GM23338 (cell line): ENCODE results near the gene PSMB10. TPM values are rescaled to one million over a fixed set of nuclear protein-coding genes. Genes with fewer than 3 reads are reported as not detected.

Source experiments
- ATAC-seq: fragments of 200-7000 bp; cut with Tn5 transposase; 3 replicates; pipeline ENCODE4 v1.9.1; 2020
- DNase-seq: peaks from one replicate; pipeline ENCODE4 v3.0.0-alpha.2; 2015; ENCODE audit warnings: low spot score
- H2AFZ ChIP-seq: fragments of 200-600 bp; sonication (generic); 2 replicates; pipeline ENCODE4 v1.8.0; 2016; ENCODE audit warnings: antibody characterized with exemption, mild to moderate bottlenecking, moderate library complexity
- H3F3A ChIP-seq: fragments of 200-600 bp; sonication (generic); replicated peaks from 2 replicates; pipeline ENCODE4 v1.8.0; 2017; ENCODE audit warnings: antibody characterized with exemption, mixed run types, low read depth
- H3K27ac ChIP-seq: fragments of 200-600 bp; sonication (generic); 2 replicates; pipeline ENCODE4 v1.6.1; 2016; ENCODE audit warnings: low read depth
- H3K27me3 ChIP-seq: fragments of 200-600 bp; sonication (generic); 2 replicates; pipeline ENCODE4 v1.8.0; 2016; ENCODE audit warnings: mild to moderate bottlenecking, mixed run types, moderate library complexity; ENCODE audit not compliant: insufficient read depth
- H3K36me3 ChIP-seq: fragments of 200-600 bp; sonication (generic); 2 replicates; pipeline ENCODE4 v1.8.0; 2016; ENCODE audit warnings: mild to moderate bottlenecking; ENCODE audit not compliant: insufficient read depth
- H3K4me1 ChIP-seq: fragments of 200-600 bp; sonication (generic); 2 replicates; pipeline ENCODE4 v1.8.0; 2016; ENCODE audit warnings: mild to moderate bottlenecking, moderate library complexity; ENCODE audit not compliant: insufficient read depth
- H3K4me2 ChIP-seq: fragments of 200-600 bp; sonication (generic); 2 replicates; pipeline ENCODE4 v1.7.1; 2017; ENCODE audit warnings: mixed run types
- H3K4me3 ChIP-seq: fragments of 200-600 bp; sonication (generic); 2 replicates; pipeline ENCODE4 v1.6.1; 2016; ENCODE audit warnings: mixed run types
- H3K79me2 ChIP-seq: fragments of 200-600 bp; sonication (generic); replicated peaks from 2 replicates; pipeline ENCODE4 v1.8.0; 2017; ENCODE audit warnings: mild to moderate bottlenecking; ENCODE audit not compliant: insufficient read depth
- H3K9me2 ChIP-seq: fragments of 200-600 bp; sonication (generic); 2 replicates; pipeline ENCODE4 v1.8.0; 2017; ENCODE audit not compliant: insufficient read depth
- H4K20me1 ChIP-seq: fragments of 200-600 bp; sonication (generic); replicated peaks from 2 replicates; pipeline ENCODE4 v1.8.0; 2017; ENCODE audit warnings: mild to moderate bottlenecking; ENCODE audit not compliant: insufficient read depth
- H3K27ac Mint-ChIP-seq: 2 replicates; pipeline ENCODE4 v1.8.0; 2020; ENCODE audit warnings: inconsistent platforms, mild to moderate bottlenecking, moderate library complexity, mixed read lengths
- H3K27me3 Mint-ChIP-seq: 3 replicates; pipeline ENCODE4 v1.8.0; 2022; ENCODE audit warnings: low read depth, mild to moderate bottlenecking, moderate library complexity, mixed read lengths, inconsistent platforms; ENCODE audit not compliant: insufficient read depth, poor library complexity
- H3K36me3 Mint-ChIP-seq: 3 replicates; pipeline ENCODE4 v1.8.0; 2021; ENCODE audit warnings: low read depth, mild to moderate bottlenecking, inconsistent platforms, moderate library complexity, mixed read lengths
- H3K4me1 Mint-ChIP-seq: 3 replicates; pipeline ENCODE4 v1.8.0; 2020; ENCODE audit warnings: mild to moderate bottlenecking, inconsistent platforms, mixed read lengths
- H3K4me3 Mint-ChIP-seq: 3 replicates; pipeline ENCODE4 v1.8.0; 2021; ENCODE audit warnings: moderate library complexity, mild to moderate bottlenecking, inconsistent platforms, mixed read lengths
- H3K9me3 Mint-ChIP-seq: 3 replicates; pipeline ENCODE4 v1.8.0; 2020; ENCODE audit warnings: moderate library complexity, mild to moderate bottlenecking, inconsistent platforms, mixed read lengths
- CREB1 ChIP-seq: fragments of 250-450 bp; sonication (Bioruptor Pico); IDR thresholded peaks from 2 replicates; pipeline ENCODE4 v1.5.0; 2020; ENCODE audit warnings: low read depth, mild to moderate bottlenecking, moderate library complexity
- EZH2 ChIP-seq: fragments of 200-600 bp; sonication (generic); IDR thresholded peaks from one replicate; pipeline ENCODE4 v1.8.0; 2017; ENCODE audit warnings: antibody characterized with exemption, mild to moderate bottlenecking, low read depth; ENCODE audit not compliant: unreplicated experiment
- NANOG ChIP-seq: IDR thresholded peaks from 2 replicates; pipeline ENCODE4 v1.6.1; 2016; ENCODE audit warnings: antibody characterized with exemption, borderline replicate concordance
- POLR2AphosphoS5 ChIP-seq: IDR thresholded peaks from 2 replicates; pipeline ENCODE4 v1.6.1; 2016; ENCODE audit warnings: antibody characterized with exemption, low read depth
- STAT1 ChIP-seq: IDR thresholded peaks from one replicate; pipeline ENCODE4 v1.6.1; 2016; ENCODE audit warnings: antibody characterized with exemption; ENCODE audit not compliant: unreplicated experiment
- ZNF114 ChIP-seq: fragments of 250-450 bp; sonication (Bioruptor Pico); IDR thresholded peaks from 2 replicates; pipeline ENCODE4 v1.5.0; 2020; ENCODE audit warnings: mild to moderate bottlenecking, moderate library complexity
- ZNF331 ChIP-seq: fragments of 250-450 bp; sonication (Bioruptor Pico); IDR thresholded peaks from 2 replicates; pipeline ENCODE4 v1.5.0; 2020; ENCODE audit warnings: low read depth, mild to moderate bottlenecking, moderate library complexity
- polyA plus RNA-seq: library from polyadenylated mRNA; unstranded; fragments of >200 nt; fragmentation: Nextera tagmentation; extraction: Ambion mirVana; gene quantifications from 2 replicates; pipeline ENCODE4 v1.2.1, GENCODE V29; 2016
- total RNA-seq: library from RNA; depleted of rRNA; stranded (reverse); fragments of >200 nt; shearing (Covaris generic); gene quantifications from 2 replicates; pipeline ENCODE4 v1.2.3, GENCODE V29; 2014
- TF ChIP-seq, protein P1 (sequence below): fragments of 250-450 bp; sonication (Bioruptor Pico); IDR thresholded peaks from 2 replicates; pipeline ENCODE4 v1.5.0; 2020; ENCODE audit warnings: mild to moderate bottlenecking, moderate library complexity
- TF ChIP-seq, protein P2 (sequence below), 2 experiments: fragments of 200-600 bp in 1 of 2; sonication (generic) in 1 of 2; conservative IDR thresholded peaks; 2 replicates each; pipeline versions ENCODE4 v1.5.1 to v1.6.1; 2016 to 2017; ENCODE audit warnings: antibody characterized with exemption in 2 of 2, low read depth in 2 of 2, mild to moderate bottlenecking in 2 of 2, moderate library complexity in 1 of 2
- TF ChIP-seq, protein P3 (sequence below): IDR thresholded peaks from one replicate; pipeline ENCODE4 v1.6.1; 2018; ENCODE audit warnings: antibody characterized with exemption; ENCODE audit not compliant: unreplicated experiment

The PSMB10 gene
- total and polyA plus RNA-seq, 2 experiments from 2014 or later = 27.5 to 114 TPM

DNA sequence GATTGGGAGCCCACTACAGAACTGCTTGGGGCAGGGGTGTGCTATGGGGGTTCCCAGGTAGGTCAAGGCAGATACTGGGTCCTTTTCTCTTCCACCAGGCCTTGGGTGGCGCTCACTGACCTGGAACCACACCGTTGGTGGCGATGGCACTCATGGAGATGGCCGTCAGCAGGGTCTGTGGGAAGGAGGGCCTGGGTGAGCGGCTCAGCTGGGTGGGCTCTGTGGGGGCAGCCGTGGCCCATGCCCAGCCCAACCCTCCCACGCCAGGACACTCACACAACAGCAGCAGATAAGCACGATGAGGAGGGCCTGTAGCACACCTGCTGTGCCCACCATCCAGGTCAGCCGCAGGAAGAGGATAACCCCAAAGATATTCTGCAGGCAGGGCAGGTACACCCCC, 21.0 kb upstream of the PSMB10 start (continued):
- TF ChIP-seq, protein P1, sequence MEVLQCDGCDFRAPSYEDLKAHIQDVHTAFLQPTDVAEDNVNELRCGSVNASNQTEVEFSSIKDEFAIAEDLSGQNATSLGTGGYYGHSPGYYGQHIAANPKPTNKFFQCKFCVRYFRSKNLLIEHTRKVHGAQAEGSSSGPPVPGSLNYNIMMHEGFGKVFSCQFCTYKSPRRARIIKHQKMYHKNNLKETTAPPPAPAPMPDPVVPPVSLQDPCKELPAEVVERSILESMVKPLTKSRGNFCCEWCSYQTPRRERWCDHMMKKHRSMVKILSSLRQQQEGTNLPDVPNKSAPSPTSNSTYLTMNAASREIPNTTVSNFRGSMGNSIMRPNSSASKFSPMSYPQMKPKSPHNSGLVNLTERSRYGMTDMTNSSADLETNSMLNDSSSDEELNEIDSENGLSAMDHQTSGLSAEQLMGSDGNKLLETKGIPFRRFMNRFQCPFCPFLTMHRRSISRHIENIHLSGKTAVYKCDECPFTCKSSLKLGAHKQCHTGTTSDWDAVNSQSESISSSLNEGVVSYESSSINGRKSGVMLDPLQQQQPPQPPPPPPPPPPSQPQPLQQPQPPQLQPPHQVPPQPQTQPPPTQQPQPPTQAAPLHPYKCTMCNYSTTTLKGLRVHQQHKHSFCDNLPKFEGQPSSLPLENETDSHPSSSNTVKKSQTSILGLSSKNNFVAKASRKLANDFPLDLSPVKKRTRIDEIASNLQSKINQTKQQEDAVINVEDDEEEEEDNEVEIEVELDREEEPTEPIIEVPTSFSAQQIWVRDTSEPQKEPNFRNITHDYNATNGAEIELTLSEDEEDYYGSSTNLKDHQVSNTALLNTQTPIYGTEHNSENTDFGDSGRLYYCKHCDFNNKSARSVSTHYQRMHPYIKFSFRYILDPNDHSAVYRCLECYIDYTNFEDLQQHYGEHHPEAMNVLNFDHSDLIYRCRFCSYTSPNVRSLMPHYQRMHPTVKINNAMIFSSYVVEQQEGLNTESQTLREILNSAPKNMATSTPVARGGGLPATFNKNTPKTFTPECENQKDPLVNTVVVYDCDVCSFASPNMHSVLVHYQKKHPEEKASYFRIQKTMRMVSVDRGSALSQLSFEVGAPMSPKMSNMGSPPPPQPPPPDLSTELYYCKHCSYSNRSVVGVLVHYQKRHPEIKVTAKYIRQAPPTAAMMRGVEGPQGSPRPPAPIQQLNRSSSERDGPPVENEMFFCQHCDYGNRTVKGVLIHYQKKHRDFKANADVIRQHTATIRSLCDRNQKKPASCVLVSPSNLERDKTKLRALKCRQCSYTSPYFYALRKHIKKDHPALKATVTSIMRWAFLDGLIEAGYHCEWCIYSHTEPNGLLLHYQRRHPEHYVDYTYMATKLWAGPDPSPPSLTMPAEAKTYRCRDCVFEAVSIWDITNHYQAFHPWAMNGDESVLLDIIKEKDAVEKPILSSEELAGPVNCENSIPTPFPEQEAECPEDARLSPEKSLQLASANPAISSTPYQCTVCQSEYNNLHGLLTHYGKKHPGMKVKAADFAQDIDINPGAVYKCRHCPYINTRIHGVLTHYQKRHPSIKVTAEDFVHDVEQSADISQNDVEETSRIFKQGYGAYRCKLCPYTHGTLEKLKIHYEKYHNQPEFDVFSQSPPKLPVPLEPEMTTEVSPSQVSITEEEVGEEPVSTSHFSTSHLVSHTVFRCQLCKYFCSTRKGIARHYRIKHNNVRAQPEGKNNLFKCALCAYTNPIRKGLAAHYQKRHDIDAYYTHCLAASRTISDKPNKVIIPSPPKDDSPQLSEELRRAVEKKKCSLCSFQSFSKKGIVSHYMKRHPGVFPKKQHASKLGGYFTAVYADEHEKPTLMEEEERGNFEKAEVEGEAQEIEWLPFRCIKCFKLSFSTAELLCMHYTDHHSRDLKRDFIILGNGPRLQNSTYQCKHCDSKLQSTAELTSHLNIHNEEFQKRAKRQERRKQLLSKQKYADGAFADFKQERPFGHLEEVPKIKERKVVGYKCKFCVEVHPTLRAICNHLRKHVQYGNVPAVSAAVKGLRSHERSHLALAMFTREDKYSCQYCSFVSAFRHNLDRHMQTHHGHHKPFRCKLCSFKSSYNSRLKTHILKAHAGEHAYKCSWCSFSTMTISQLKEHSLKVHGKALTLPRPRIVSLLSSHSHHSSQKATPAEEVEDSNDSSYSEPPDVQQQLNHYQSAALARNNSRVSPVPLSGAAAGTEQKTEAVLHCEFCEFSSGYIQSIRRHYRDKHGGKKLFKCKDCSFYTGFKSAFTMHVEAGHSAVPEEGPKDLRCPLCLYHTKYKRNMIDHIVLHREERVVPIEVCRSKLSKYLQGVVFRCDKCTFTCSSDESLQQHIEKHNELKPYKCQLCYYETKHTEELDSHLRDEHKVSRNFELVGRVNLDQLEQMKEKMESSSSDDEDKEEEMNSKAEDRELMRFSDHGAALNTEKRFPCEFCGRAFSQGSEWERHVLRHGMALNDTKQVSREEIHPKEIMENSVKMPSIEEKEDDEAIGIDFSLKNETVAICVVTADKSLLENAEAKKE (CRISPR knock-in tag) = no peak
- TF ChIP-seq, protein P2, sequence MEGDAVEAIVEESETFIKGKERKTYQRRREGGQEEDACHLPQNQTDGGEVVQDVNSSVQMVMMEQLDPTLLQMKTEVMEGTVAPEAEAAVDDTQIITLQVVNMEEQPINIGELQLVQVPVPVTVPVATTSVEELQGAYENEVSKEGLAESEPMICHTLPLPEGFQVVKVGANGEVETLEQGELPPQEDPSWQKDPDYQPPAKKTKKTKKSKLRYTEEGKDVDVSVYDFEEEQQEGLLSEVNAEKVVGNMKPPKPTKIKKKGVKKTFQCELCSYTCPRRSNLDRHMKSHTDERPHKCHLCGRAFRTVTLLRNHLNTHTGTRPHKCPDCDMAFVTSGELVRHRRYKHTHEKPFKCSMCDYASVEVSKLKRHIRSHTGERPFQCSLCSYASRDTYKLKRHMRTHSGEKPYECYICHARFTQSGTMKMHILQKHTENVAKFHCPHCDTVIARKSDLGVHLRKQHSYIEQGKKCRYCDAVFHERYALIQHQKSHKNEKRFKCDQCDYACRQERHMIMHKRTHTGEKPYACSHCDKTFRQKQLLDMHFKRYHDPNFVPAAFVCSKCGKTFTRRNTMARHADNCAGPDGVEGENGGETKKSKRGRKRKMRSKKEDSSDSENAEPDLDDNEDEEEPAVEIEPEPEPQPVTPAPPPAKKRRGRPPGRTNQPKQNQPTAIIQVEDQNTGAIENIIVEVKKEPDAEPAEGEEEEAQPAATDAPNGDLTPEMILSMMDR (conservative IDR thresholded peaks at IDR 0.05; ENCODE audit: low read depth in 2 of 2) = no peak
- TF ChIP-seq ZNF331 (CRISPR knock-in tag) (no peak), EZH2 (no peak), STAT1 (no peak)

DNA sequence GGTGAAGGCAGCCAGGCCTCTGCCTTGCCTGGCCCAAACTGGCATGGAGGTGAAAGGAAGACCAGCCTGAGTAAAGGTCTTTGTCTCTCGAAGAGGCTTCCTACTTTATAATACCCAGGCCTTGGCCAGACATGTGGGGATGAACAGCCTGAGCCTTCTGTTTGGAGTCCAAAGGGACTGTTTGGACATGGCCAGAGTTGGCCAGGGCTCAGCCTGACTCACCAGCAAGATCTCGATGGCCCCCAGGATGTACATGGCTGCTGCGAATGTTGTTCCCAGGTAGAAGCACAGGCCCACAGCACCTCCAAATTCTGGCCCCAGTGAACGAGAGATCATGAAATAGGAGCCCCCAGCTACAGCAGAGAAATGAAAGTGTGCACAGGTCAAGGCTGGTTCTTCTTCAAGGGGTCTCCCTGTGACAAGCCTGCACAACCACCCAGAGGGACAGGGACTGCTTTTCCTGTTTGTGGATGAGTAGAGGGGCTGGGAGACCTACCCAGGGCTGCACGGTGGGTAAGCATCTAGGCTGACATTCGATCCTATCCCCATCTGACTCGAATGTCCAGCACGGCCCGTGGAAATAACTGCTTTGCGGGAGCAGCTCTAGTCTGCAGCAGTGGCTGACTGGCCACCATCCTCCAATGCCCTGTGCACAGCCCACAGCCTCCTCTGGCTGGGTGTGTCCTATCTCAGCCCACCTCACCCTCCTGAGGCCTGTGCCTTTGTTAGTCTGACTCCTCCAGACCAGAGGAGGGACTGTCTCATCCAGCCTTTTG, 18.0 kb upstream of the PSMB10 start:
- Histone ChIP-seq H4K20me1 (peaks cover 4% of the 10 kb centered on the region; the same call in 1 of the 2 replicates), H3K9me2 (no peaks in the 10 kb centered on the region), H3F3A (no peaks in the 10 kb centered on the region), H3K36me3 (no peaks in the 10 kb centered on the region; the same call in 1 of the 2 replicates), H2AFZ (no peak overlapping the region), H3K4me3 (no peak overlapping the region), H3K27ac (no peak overlapping the region), H3K27me3 (no peaks in the 10 kb centered on the region), H3K4me2 (no peak overlapping the region), H3K79me2 (no peaks in the 10 kb centered on the region), H3K4me1 (no peaks in the 10 kb centered on the region)
- H3K4me1 Mint-ChIP-seq = no peaks in the 10 kb centered on the region; the same call in 2 of the 3 replicates
- no peak overlapping the region for H3K4me3 Mint-ChIP-seq
- DNase-seq (no peak), ATAC-seq (no peak)
- H3K9me3 Mint-ChIP-seq = no peaks in the 10 kb centered on the region
- no peak overlapping the region for H3K27ac Mint-ChIP-seq
- peaks cover 40% of the 10 kb centered on the region for H3K36me3 Mint-ChIP-seq
- H3K27me3 Mint-ChIP-seq = peaks cover 3% of the 10 kb centered on the region
- TF ChIP-seq NANOG (no peak), STAT1 (no peak), ZNF114 (CRISPR knock-in tag) (no peak), POLR2AphosphoS5 (no peak), ZNF331 (CRISPR knock-in tag) (no peak), CREB1 (CRISPR knock-in tag) (no peak)
- TF ChIP-seq, protein P3, sequence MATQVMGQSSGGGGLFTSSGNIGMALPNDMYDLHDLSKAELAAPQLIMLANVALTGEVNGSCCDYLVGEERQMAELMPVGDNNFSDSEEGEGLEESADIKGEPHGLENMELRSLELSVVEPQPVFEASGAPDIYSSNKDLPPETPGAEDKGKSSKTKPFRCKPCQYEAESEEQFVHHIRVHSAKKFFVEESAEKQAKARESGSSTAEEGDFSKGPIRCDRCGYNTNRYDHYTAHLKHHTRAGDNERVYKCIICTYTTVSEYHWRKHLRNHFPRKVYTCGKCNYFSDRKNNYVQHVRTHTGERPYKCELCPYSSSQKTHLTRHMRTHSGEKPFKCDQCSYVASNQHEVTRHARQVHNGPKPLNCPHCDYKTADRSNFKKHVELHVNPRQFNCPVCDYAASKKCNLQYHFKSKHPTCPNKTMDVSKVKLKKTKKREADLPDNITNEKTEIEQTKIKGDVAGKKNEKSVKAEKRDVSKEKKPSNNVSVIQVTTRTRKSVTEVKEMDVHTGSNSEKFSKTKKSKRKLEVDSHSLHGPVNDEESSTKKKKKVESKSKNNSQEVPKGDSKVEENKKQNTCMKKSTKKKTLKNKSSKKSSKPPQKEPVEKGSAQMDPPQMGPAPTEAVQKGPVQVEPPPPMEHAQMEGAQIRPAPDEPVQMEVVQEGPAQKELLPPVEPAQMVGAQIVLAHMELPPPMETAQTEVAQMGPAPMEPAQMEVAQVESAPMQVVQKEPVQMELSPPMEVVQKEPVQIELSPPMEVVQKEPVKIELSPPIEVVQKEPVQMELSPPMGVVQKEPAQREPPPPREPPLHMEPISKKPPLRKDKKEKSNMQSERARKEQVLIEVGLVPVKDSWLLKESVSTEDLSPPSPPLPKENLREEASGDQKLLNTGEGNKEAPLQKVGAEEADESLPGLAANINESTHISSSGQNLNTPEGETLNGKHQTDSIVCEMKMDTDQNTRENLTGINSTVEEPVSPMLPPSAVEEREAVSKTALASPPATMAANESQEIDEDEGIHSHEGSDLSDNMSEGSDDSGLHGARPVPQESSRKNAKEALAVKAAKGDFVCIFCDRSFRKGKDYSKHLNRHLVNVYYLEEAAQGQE = no peak
